ENCODE results near the gene KCNH5.

KCNH5 gene

DNA sequence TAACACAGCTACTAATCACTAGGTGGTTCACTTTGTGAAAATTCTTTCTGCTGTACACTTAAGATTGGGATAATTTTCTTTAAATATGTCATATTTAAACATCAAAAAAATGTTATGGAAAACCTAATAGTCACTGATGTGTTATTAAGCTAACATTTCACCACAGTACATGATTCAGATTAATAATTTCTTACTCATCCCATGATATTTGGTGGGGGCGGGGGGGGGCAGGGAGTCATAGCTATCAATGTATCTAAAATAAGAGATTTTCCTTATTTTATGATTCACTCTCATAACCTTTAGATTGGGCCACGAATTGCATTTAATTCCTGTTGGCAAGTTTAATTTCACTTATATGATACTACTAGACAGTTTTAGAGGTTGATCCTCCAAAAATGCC, 88.8 kb downstream of the KCNH5 start:
- no peak for DNase-seq (ENCODE audit: extremely low read depth, low read depth)
- TF ChIP-seq, protein P1, sequence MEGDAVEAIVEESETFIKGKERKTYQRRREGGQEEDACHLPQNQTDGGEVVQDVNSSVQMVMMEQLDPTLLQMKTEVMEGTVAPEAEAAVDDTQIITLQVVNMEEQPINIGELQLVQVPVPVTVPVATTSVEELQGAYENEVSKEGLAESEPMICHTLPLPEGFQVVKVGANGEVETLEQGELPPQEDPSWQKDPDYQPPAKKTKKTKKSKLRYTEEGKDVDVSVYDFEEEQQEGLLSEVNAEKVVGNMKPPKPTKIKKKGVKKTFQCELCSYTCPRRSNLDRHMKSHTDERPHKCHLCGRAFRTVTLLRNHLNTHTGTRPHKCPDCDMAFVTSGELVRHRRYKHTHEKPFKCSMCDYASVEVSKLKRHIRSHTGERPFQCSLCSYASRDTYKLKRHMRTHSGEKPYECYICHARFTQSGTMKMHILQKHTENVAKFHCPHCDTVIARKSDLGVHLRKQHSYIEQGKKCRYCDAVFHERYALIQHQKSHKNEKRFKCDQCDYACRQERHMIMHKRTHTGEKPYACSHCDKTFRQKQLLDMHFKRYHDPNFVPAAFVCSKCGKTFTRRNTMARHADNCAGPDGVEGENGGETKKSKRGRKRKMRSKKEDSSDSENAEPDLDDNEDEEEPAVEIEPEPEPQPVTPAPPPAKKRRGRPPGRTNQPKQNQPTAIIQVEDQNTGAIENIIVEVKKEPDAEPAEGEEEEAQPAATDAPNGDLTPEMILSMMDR (IDR thresholded peaks at IDR 0.05; ENCODE audit: low read depth, low read length) = no peak

DNA sequence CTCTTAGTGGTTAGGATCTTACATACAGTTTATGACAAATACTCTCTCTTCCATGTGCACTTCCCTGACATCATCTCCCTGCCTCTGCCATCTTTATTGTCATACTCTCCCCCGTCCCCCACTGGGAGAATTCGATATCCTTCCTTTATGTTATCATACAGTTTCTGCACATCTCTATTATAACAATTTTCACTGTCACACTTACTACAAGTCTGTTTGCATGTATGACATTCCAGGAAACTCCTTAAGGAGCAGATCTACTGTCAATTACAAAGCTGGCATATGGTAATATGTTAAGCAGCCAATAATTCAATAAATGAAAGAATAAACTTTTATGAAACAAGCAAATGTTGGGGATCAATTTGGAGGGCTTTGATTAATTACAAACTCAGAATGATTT, 91.1 kb downstream of the KCNH5 start:
- DNase-seq (ENCODE audit: extremely low read depth, low read depth) = no peak

DNA sequence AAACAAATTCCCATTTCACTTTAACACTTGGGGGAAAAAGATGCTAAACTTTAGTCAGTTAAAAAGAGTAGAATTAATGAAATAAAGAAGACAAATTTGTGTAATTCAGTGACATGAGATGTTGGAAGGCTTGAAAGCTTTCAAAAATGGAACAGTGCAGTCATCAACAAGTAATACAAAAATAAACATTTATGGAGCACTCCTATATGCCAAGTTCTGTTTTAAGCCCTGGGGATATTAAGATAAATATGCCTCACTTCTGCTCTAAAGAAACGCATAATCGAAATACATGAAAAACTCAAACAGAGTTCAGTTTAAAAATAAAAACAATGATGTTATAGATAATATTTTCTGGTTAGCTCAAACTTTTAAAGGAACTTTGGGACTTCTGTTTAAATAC, 93.0 kb downstream of the KCNH5 start:
- no peak for DNase-seq (ENCODE audit: extremely low read depth, low read depth)
- TF ChIP-seq, protein P1 (IDR thresholded peaks at IDR 0.05; ENCODE audit: low read depth, low read length) = no peak

More for the DNA sequence above, 91.1 kb downstream of the KCNH5 start:
- TF ChIP-seq, protein P1 (IDR thresholded peaks at IDR 0.05; ENCODE audit: low read depth, low read length) = no peak

DNA sequence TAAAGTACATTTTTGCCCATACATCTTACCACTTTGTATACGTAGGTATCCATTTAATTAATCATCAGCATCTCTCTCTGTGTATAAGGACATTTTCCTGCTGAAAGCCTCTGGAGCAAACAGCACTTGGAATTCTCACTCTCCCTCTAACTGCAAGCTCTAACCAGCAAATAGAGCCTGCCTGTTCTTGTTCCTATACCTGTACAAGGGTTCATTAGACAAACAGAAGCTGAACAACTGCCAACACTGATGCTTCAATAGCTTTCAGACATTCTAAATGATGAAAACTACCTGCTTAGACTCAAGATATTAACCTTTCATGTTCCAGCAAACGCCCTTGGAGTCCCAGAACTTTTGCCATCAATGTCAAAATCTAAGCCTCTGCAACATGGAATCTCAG, 98.0 kb downstream of the KCNH5 start:
- TF ChIP-seq, protein P1 (IDR thresholded peaks at IDR 0.05; ENCODE audit: low read depth, low read length) = no peak
- DNase-seq (ENCODE audit: extremely low read depth, low read depth) = no peak

DNA sequence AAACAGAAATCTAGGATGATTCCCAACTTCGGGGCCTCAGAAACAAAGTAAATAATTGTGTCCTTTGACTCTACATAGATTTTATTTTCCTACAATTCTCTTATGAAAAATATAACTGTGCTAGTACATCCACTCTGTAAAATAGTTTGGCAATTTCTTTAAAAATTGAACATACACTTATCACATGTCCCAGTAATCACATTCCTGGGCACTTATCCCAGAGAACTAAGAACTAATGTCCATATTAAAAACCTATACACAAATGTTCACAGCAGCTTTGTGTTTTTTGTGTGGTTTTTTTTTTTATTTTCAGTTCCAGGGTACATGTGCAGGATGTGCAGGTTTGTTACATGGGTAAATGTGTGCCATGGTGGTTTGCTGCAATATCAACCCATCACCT, 99.0 kb downstream of the KCNH5 start:
- no peak for DNase-seq (ENCODE audit: extremely low read depth, low read depth)

DNA sequence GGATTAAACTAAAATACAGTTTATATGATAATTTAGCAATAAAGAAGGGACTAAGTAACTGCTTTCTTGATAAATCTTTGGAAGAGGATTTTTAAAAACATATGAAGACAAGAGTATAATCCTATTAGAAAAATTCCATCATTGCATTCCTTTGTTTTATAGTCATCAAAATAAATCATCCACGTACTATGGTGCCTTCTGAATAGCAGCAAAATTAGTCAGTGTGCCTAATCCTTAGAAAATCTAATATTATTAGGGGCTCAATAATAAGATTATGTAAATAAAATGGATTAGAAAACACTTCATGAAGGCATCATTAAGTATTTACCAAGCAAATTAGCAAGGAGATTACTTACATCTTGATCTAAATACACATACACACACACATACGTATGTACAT, 102.1 kb downstream of the KCNH5 start:
- TF ChIP-seq, protein P1 (IDR thresholded peaks at IDR 0.05; ENCODE audit: low read depth, low read length) = no peak
- DNase-seq (ENCODE audit: extremely low read depth, low read depth) = no peak

More for the DNA sequence above, 99.0 kb downstream of the KCNH5 start:
- TF ChIP-seq, protein P1 (IDR thresholded peaks at IDR 0.05; ENCODE audit: low read depth, low read length) = no peak

DNA sequence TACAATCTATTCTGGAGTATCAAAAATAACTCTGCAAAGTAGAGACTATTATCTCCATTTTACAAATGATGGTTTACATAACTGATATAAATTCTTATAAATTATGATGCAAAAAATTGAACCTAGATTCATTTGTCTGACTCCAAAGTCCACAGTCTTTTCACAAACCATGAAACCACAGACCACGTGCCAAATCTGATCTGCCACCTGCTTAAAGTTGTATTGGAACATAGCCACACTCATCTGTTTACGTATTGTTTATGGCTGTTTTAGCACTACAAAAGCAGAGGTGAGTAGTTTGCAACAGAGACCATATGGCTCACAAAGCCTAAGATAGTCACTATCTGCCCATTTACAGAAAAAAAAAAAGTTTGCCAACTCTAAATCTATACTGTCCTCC, 105.3 kb downstream of the KCNH5 start:
- DNase-seq (ENCODE audit: extremely low read depth, low read depth) = no peak
- TF ChIP-seq, protein P1 (IDR thresholded peaks at IDR 0.05; ENCODE audit: low read depth, low read length) = no peak

All from AG09319 (cell line).